Activated CD8-positive, alpha-beta T cell treated with anti-CD3 and anti-CD28 coated beads, Interleukin-2, amount 10 ng/mL, durations not matched to agents 7 days and 5 days (primary cell): ENCODE data around the gene HSF2. TPM values are rescaled to one million over a fixed set of nuclear protein-coding genes. Genes with fewer than 3 reads are reported as not detected.

Experiments
- total RNA-seq, 2 experiments: library from RNA; stranded (reverse); gene quantifications; one replicate each; pipeline ENCODE4 v1.2.3, GENCODE V29; 2021

Gene HSF2
- total RNA-seq, 2 experiments from 2014 or later, result 14.6 to 17.6 TPM

Other genes starting within 250 kb of the HSF2 start
- 10 to 100 TPM; 41.9 to 44.9 TPM for gene SERINC1, start 72.2 kb downstream of the HSF2 start, total RNA-seq
- gene PKIB, start 210.8 kb downstream of the HSF2 start, total RNA-seq, result under 1 TPM; 0.44 to 0.76 TPM